Panc1 (cell line): ENCODE results near the gene SLC22A25.

Source experiments
- CTCF ChIP-seq: fragments of 450-650 bp; IDR thresholded peaks from 2 replicates; pipeline ENCODE4 v1.5.1; 2017; ENCODE audit warnings: mild to moderate bottlenecking
- POLR2AphosphoS5 ChIP-seq: IDR thresholded peaks from 2 replicates; pipeline ENCODE4 v1.6.1; 2012; ENCODE audit warnings: mild to moderate bottlenecking, low read depth, low read length, moderate library complexity
- REST ChIP-seq, 2 experiments: IDR thresholded peaks; 2 replicates each; pipeline ENCODE4 v1.6.1; 2011 to 2012; ENCODE audit warnings: low read depth in 2 of 2, control low read depth in 1 of 2, low read length in 1 of 2, mild to moderate bottlenecking in 1 of 2, moderate library complexity in 1 of 2; ENCODE audit not compliant: insufficient read depth in 1 of 2
- SIN3A ChIP-seq: IDR thresholded peaks from 2 replicates; pipeline ENCODE4 v1.6.1; 2012; ENCODE audit warnings: low read depth, mild to moderate bottlenecking, low read length, moderate library complexity, borderline replicate concordance; ENCODE audit not compliant: insufficient read depth
- TCF7L2 ChIP-seq: IDR thresholded peaks from 2 replicates; pipeline ENCODE4 v1.6.1; 2011; ENCODE audit warnings: mild to moderate bottlenecking, low read depth, low read length, inconsistent platforms

GRCh38 chr11:63250162-63251050, 7.0 kb upstream of the SLC22A25 start:
- TF ChIP-seq CTCF (no peak), POLR2AphosphoS5 (no peak), SIN3A (no peak), REST (IDR thresholded peaks at IDR 0.05; ENCODE audit: insufficient read depth in 1 of 2, low read depth in 2 of 2, low read length in 1 of 2) (no peak), TCF7L2 (no peak)
